SK-N-SH (cell line): ENCODE results near the gene CASQ1. TPM values are rescaled to one million over a fixed set of nuclear protein-coding genes. Genes with fewer than 3 reads are reported as not detected.

ENCODE experiments used
- CTCF ChIA-PET: fragments of 300-600, 350-600 bp; formaldehyde crosslinking; extraction: SDS; loops from one replicate; lab custom pipeline; 2021; lab: Yijun Ruan, JAX
- POLR2A ChIA-PET: fragments of 350-600 bp; sonication (Branson Sonifier 250); formaldehyde crosslinking; extraction: SDS; loops from one replicate; lab custom pipeline; 2020; ENCODE audit warnings: antibody characterized with exemption, inconsistent platforms; lab: Yijun Ruan, JAX
- DNase-seq: peaks from one replicate; pipeline ENCODE4 v3.0.0; 2012
- H2AFZ ChIP-seq: fragments of 200-600 bp; sonication (generic); 2 replicates; pipeline ENCODE4 v1.8.1; 2016; ENCODE audit warnings: antibody characterized with exemption, mild to moderate bottlenecking, low read depth
- H3F3A ChIP-seq: fragments of 200-600 bp; sonication (generic); replicated peaks from 2 replicates; pipeline ENCODE3; 2016; ENCODE audit warnings: antibody characterized with exemption, mild to moderate bottlenecking; ENCODE audit not compliant: insufficient read depth
- H3K27ac ChIP-seq, 2 experiments: fragments of 200-500 bp in 1 of 2; fragments of 200-600 bp in 1 of 2; sonication (Bioruptor generic) in 1 of 2; sonication (generic), shearing (Covaris generic) in 1 of 2; 2 replicates each; pipeline versions ENCODE4 v1.5.1 to v1.6.1; 2014 to 2016; ENCODE audit warnings: low read depth in 2 of 2, inconsistent platforms in 1 of 2, low read length in 1 of 2, mild to moderate bottlenecking in 1 of 2, mixed read lengths in 1 of 2
- H3K27me3 ChIP-seq: fragments of 200-600 bp; sonication (generic), shearing (Covaris generic); 2 replicates; pipeline ENCODE4 v1.6.1; 2016; ENCODE audit warnings: mixed run types; ENCODE audit not compliant: insufficient read depth
- H3K36me3 ChIP-seq, 2 experiments: fragments of 200-500 bp in 1 of 2; fragments of 200-600 bp in 1 of 2; sonication (Bioruptor generic) in 1 of 2; sonication (generic) in 1 of 2; replicated peaks in 1 of 2; 2 replicates each; pipeline versions ENCODE3 to v1.5.1; 2014 to 2016; ENCODE audit warnings: low read length in 1 of 2, mild to moderate bottlenecking in 1 of 2; ENCODE audit not compliant: insufficient read depth in 2 of 2, control insufficient read depth in 1 of 2
- H3K4me1 ChIP-seq, 2 experiments: fragments of 200-500 bp in 1 of 2; fragments of 200-600 bp in 1 of 2; sonication (Bioruptor generic) in 1 of 2; sonication (generic), shearing (Covaris generic) in 1 of 2; 2 replicates each; pipeline versions ENCODE4 v1.5.1 to v1.6.1; 2014 to 2016; ENCODE audit warnings: low read depth in 1 of 2, low read length in 1 of 2, mixed run types in 1 of 2; ENCODE audit not compliant: insufficient read depth in 2 of 2, control insufficient read depth in 1 of 2
- H3K4me2 ChIP-seq: fragments of 200-600 bp; sonication (generic), shearing (Covaris generic); 2 replicates; pipeline ENCODE4 v1.6.1; 2017; ENCODE audit warnings: mixed run types
- H3K4me3 ChIP-seq, 2 experiments: fragments of 200-500 bp in 1 of 2; fragments of 200-600 bp in 1 of 2; sonication (Bioruptor generic) in 1 of 2; sonication (generic), shearing (Covaris generic) in 1 of 2; 2 replicates each; pipeline versions ENCODE4 v1.5.1 to v1.8.1; 2014 to 2016; ENCODE audit warnings: low read depth in 2 of 2, inconsistent platforms in 1 of 2, low read length in 1 of 2, mild to moderate bottlenecking in 1 of 2, mixed read lengths in 1 of 2, moderate library complexity in 1 of 2
- H3K79me2 ChIP-seq: fragments of 200-600 bp; sonication (generic); 2 replicates; pipeline ENCODE4 v1.8.1; 2017; ENCODE audit warnings: mild to moderate bottlenecking; ENCODE audit not compliant: insufficient read depth
- H3K9ac ChIP-seq: fragments of 200-600 bp; sonication (generic); 2 replicates; pipeline ENCODE4 v1.6.1; 2017; ENCODE audit warnings: mixed run types
- H3K9me2 ChIP-seq: fragments of 200-600 bp; sonication (generic); 2 replicates; pipeline ENCODE4 v1.6.1; 2017; ENCODE audit warnings: mixed run types
- H3K9me3 ChIP-seq: fragments of 200-600 bp; sonication (generic); 2 replicates; pipeline ENCODE4 v1.6.1; 2017; ENCODE audit warnings: mixed run types, mild to moderate bottlenecking, moderate library complexity
- H4K20me1 ChIP-seq: fragments of 200-600 bp; sonication (generic); 2 replicates; pipeline ENCODE4 v1.6.1; 2017; ENCODE audit warnings: mild to moderate bottlenecking, mixed run types; ENCODE audit not compliant: insufficient read depth
- EP300 ChIP-seq, 2 experiments: IDR thresholded peaks; 2 replicates each; pipeline versions ENCODE4 v1.4.0 to v1.6.1; 2012; ENCODE audit warnings: borderline replicate concordance in 1 of 2, low read depth in 1 of 2, low read length in 1 of 2
- POLR2AphosphoS5 ChIP-seq: IDR thresholded peaks from 2 replicates; pipeline ENCODE4 v1.6.1; 2012; ENCODE audit warnings: low read depth, low read length
- REST ChIP-seq: IDR thresholded peaks from 2 replicates; pipeline ENCODE4 v1.6.1; 2012; ENCODE audit warnings: mild to moderate bottlenecking, low read depth, low read length, moderate library complexity
- SMC3 ChIP-seq: IDR thresholded peaks from 2 replicates; pipeline ENCODE4 v1.6.1; 2012; ENCODE audit warnings: low read depth, low read length, improper control_type of control experiment
- USF2 ChIP-seq: fragments of 150-350 bp; IDR thresholded peaks from 2 replicates; pipeline ENCODE4 v1.6.1; 2017; ENCODE audit warnings: antibody characterized with exemption, low read length, low read depth, borderline replicate concordance
- WGBS: methylation state at CpG from one replicate; pipeline ENCODE4 v1.1.6; 2017; ENCODE audit warnings: low lambda C conversion rate; 5-methylcytosine and 5-hydroxymethylcytosine counted together
- polyA plus RNA-seq, 3 experiments: library from polyadenylated mRNA; depleted of rRNA; stranded (reverse); fragments of >200 nt; gene quantifications; 2 replicates each; pipeline ENCODE4 v1.2.3, GENCODE V29; 2012
- TF ChIP-seq, protein P1 (sequence below): IDR thresholded peaks from 2 replicates; pipeline ENCODE4 v1.4.0; 2012; ENCODE audit warnings: low read depth, borderline replicate concordance
- TF ChIP-seq, protein P2 (sequence below): IDR thresholded peaks from 2 replicates; pipeline ENCODE4; 2012
- TF ChIP-seq, protein P3 (sequence below): IDR thresholded peaks from 2 replicates; pipeline ENCODE4 v1.4.0; 2012; ENCODE audit warnings: low read depth
- TF ChIP-seq, protein P4 (sequence below): fragments of 200-600 bp; sonication (generic); IDR thresholded peaks from 2 replicates; pipeline ENCODE4 v1.6.1; 2017; ENCODE audit warnings: antibody characterized with exemption, mild to moderate bottlenecking, moderate library complexity

The CASQ1 gene
- polyA plus RNA-seq, 1 of the 3 experiments (the other 2 are of a cell fraction) = 0.08 TPM

GRCh38 chr1:160171354-160171753 is 19.0 kb upstream of the CASQ1 start (continued):
- TF ChIP-seq, protein P1, sequence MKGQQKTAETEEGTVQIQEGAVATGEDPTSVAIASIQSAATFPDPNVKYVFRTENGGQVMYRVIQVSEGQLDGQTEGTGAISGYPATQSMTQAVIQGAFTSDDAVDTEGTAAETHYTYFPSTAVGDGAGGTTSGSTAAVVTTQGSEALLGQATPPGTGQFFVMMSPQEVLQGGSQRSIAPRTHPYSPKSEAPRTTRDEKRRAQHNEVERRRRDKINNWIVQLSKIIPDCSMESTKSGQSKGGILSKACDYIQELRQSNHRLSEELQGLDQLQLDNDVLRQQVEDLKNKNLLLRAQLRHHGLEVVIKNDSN = no peak
- no peak for TF ChIP-seq SMC3
- no peak for TF ChIP-seq POLR2AphosphoS5
- TF ChIP-seq REST = no peak
- TF ChIP-seq, protein P2, sequence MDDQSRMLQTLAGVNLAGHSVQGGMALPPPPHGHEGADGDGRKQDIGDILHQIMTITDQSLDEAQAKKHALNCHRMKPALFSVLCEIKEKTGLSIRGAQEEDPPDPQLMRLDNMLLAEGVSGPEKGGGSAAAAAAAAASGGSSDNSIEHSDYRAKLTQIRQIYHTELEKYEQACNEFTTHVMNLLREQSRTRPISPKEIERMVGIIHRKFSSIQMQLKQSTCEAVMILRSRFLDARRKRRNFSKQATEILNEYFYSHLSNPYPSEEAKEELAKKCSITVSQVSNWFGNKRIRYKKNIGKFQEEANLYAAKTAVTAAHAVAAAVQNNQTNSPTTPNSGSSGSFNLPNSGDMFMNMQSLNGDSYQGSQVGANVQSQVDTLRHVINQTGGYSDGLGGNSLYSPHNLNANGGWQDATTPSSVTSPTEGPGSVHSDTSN = no peak
- no peak for TF ChIP-seq EP300 (IDR thresholded peaks at IDR 0.05; ENCODE audit: borderline replicate concordance in 1 of 2, low read depth in 1 of 2, low read length in 1 of 2)
- TF ChIP-seq, protein P3, sequence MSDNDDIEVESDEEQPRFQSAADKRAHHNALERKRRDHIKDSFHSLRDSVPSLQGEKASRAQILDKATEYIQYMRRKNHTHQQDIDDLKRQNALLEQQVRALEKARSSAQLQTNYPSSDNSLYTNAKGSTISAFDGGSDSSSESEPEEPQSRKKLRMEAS = no peak
- TF ChIP-seq, all 33 proteins: peak for 0

DNA sequence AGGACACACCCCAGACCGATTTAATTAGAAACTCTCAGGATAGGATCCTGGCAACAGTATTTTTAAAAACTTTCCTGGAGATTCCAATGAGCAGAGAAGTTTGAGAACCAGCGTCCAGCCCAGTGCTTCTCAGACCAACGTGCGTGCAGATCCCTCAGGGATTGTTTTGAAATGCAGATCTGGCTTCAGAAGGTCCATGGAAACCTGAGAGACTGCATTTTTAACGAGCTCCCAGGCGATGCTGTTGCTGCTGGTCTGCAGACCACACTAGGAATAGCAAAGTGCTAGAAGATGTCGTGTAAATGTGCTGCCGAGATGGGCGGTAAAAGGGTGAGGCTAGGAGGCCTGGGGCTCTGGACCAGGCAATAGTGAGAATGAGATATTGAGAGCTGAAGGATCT is 18.4 kb upstream of the CASQ1 start:
- no peak overlapping the region for H3K9ac ChIP-seq
- H4K20me1 ChIP-seq = no peaks in the 10 kb centered on the region
- H3K4me2 ChIP-seq = no peak overlapping the region
- H3K4me3 ChIP-seq = no peak overlapping the region
- H3F3A ChIP-seq = no peaks in the 10 kb centered on the region
- no peaks in the 10 kb centered on the region for H3K36me3 ChIP-seq
- ChIA-PET CTCF (interaction anchor here (1.3 to 2.8 kb wide), 3 partner anchors 21 to 120 kb away, joined by 3 to 10 read pairs (median 7); no protein-coding TSS in a partner anchor), POLR2A (no interaction called here)
- no peak overlapping the region for H3K27ac ChIP-seq
- no peaks in the 10 kb centered on the region for H3K9me2 ChIP-seq
- no peaks in the 10 kb centered on the region for H3K9me3 ChIP-seq
- DNase-seq = no peak
- H3K27me3 ChIP-seq = no peaks in the 10 kb centered on the region; the same call in 1 of the 2 replicates
- 61% methylated on average over 9 of the region's 9 CpGs for WGBS
- TF ChIP-seq, protein P1 = no peak
- TF ChIP-seq, protein P2 = no peak
- TF ChIP-seq, protein P4, sequence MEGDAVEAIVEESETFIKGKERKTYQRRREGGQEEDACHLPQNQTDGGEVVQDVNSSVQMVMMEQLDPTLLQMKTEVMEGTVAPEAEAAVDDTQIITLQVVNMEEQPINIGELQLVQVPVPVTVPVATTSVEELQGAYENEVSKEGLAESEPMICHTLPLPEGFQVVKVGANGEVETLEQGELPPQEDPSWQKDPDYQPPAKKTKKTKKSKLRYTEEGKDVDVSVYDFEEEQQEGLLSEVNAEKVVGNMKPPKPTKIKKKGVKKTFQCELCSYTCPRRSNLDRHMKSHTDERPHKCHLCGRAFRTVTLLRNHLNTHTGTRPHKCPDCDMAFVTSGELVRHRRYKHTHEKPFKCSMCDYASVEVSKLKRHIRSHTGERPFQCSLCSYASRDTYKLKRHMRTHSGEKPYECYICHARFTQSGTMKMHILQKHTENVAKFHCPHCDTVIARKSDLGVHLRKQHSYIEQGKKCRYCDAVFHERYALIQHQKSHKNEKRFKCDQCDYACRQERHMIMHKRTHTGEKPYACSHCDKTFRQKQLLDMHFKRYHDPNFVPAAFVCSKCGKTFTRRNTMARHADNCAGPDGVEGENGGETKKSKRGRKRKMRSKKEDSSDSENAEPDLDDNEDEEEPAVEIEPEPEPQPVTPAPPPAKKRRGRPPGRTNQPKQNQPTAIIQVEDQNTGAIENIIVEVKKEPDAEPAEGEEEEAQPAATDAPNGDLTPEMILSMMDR = no peak
- no peak for TF ChIP-seq USF2
- no peaks in the 10 kb centered on the region for H3K79me2 ChIP-seq
- H3K4me1 ChIP-seq = no peaks in the 10 kb centered on the region
- no peak overlapping the region for H2AFZ ChIP-seq
